ENCODE measurements around the gene DOCK6. TPM values are rescaled to one million over a fixed set of nuclear protein-coding genes. Genes with fewer than 3 reads are reported as not detected.
A peak's percentile ranks its signal among the peaks of the same experiment; 100 is the strongest.

The DOCK6 gene
- total RNA-seq, 1 experiment from 2014 or later, result 88.8 TPM

DNA sequence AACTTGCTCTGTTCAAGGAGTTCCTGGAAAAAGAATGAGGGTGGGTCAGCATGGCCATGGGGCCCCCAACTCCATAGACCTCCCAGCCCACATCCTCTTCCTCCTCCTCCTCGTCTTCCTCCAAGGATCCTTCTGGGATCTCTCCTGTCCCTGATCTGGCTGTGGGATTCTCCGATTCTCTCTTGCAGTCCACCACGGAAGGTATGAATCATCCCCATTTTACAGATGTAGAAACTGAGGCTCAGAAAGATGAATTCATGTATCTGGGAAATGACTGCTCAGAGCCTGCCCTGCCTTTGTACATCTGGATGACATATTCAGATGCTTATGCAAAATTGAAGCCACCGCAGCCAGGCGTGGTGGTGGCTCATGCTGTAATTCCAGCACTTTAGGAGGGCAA is 62.8 kb downstream of the DOCK6 start:
- POLR2A ChIA-PET, result no interaction called here
- peak overlapping the region; percentile 21; the same call in 1 of the 2 replicates for H3K4me3 Mint-ChIP-seq
- TF ChIP-seq, protein P1, sequence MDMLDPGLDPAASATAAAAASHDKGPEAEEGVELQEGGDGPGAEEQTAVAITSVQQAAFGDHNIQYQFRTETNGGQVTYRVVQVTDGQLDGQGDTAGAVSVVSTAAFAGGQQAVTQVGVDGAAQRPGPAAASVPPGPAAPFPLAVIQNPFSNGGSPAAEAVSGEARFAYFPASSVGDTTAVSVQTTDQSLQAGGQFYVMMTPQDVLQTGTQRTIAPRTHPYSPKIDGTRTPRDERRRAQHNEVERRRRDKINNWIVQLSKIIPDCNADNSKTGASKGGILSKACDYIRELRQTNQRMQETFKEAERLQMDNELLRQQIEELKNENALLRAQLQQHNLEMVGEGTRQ (CRISPR knock-in tag; IDR thresholded peaks at IDR 0.05), result no peak
- TF ChIP-seq PRRX2 (CRISPR knock-in tag; IDR thresholded peaks at IDR 0.05), result no peak
- TF ChIP-seq RORB (CRISPR knock-in tag; IDR thresholded peaks at IDR 0.05), result no peak
- no peak for TF ChIP-seq ZNF396 (CRISPR knock-in tag; IDR thresholded peaks at IDR 0.05; ENCODE audit: borderline replicate concordance)
- TF ChIP-seq, protein P2, sequence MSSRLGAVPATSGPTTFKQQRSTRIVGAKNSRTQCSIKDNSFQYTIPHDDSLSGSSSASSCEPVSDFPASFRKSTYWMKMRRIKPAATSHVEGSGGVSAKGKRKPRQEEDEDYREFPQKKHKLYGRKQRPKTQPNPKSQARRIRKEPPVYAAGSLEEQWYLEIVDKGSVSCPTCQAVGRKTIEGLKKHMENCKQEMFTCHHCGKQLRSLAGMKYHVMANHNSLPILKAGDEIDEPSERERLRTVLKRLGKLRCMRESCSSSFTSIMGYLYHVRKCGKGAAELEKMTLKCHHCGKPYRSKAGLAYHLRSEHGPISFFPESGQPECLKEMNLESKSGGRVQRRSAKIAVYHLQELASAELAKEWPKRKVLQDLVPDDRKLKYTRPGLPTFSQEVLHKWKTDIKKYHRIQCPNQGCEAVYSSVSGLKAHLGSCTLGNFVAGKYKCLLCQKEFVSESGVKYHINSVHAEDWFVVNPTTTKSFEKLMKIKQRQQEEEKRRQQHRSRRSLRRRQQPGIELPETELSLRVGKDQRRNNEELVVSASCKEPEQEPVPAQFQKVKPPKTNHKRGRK (CRISPR knock-in tag; IDR thresholded peaks at IDR 0.05; ENCODE audit: borderline replicate concordance), result no peak
- TF ChIP-seq FOXP4 (CRISPR knock-in tag; IDR thresholded peaks at IDR 0.05), result no peak
- TF ChIP-seq SOX15 (CRISPR knock-in tag; IDR thresholded peaks at IDR 0.05), result no peak
- no peak for TF ChIP-seq ZNF317 (CRISPR knock-in tag; IDR thresholded peaks at IDR 0.05; ENCODE audit: borderline replicate concordance, low read depth)
- no peak for TF ChIP-seq OVOL2 (CRISPR knock-in tag; IDR thresholded peaks at IDR 0.05; ENCODE audit: borderline replicate concordance)
- TF ChIP-seq TEAD1 (CRISPR knock-in tag; IDR thresholded peaks at IDR 0.05), result no peak
- CTCF ChIA-PET, result interaction anchor here (0.6 to 1.1 kb wide), 2 partner anchors 73 to 246 kb away, joined by 3 read pairs; no protein-coding TSS in a partner anchor
- H3K4me1 Mint-ChIP-seq, result peaks cover 13% of the 10 kb centered on the region
- no peak for DNase-seq (ENCODE audit: low spot score)
- H3K27me3 Mint-ChIP-seq (ENCODE audit: low read depth), result no peaks in the 10 kb centered on the region
- H3K27ac Mint-ChIP-seq, result no peak overlapping the region; the same call in 1 of the 2 replicates
- no peaks in the 10 kb centered on the region for H3K9me3 Mint-ChIP-seq
- H3K36me3 Mint-ChIP-seq, result no peaks in the 10 kb centered on the region; the same call in none of the 2 replicates
- ATAC-seq, result no peak

GRCh38 chr19:11198769-11199424 is 63.4 kb downstream of the DOCK6 start:
- TF ChIP-seq FOXK1 (CRISPR knock-in tag; IDR thresholded peaks at IDR 0.05) (no peak), NFATC4 (CRISPR knock-in tag; IDR thresholded peaks at IDR 0.05) (no peak), PRRX2 (CRISPR knock-in tag; IDR thresholded peaks at IDR 0.05) (no peak), ZNF263 (CRISPR knock-in tag; IDR thresholded peaks at IDR 0.05; ENCODE audit: low read depth) (no peak), TP53 (CRISPR knock-in tag; IDR thresholded peaks at IDR 0.05) (no peak), FOXJ3 (CRISPR knock-in tag; IDR thresholded peaks at IDR 0.05; ENCODE audit: borderline replicate concordance) (no peak), ETV6 (CRISPR knock-in tag; IDR thresholded peaks at IDR 0.05) (no peak), GABPB1 (CRISPR knock-in tag; IDR thresholded peaks at IDR 0.05) (no peak), ELF4 (CRISPR knock-in tag; IDR thresholded peaks at IDR 0.05; ENCODE audit: low read depth) (no peak), NFYB (CRISPR knock-in tag; conservative IDR thresholded peaks at IDR 0.05; ENCODE audit: low read depth) (no peak), SP1 (CRISPR knock-in tag; conservative IDR thresholded peaks at IDR 0.05) (no peak), NR3C1 (CRISPR knock-in tag; conservative IDR thresholded peaks at IDR 0.05; ENCODE audit: low read depth) (no peak), ZNF121 (CRISPR knock-in tag; IDR thresholded peaks at IDR 0.05) (no peak)
- TF ChIP-seq, protein P3, sequence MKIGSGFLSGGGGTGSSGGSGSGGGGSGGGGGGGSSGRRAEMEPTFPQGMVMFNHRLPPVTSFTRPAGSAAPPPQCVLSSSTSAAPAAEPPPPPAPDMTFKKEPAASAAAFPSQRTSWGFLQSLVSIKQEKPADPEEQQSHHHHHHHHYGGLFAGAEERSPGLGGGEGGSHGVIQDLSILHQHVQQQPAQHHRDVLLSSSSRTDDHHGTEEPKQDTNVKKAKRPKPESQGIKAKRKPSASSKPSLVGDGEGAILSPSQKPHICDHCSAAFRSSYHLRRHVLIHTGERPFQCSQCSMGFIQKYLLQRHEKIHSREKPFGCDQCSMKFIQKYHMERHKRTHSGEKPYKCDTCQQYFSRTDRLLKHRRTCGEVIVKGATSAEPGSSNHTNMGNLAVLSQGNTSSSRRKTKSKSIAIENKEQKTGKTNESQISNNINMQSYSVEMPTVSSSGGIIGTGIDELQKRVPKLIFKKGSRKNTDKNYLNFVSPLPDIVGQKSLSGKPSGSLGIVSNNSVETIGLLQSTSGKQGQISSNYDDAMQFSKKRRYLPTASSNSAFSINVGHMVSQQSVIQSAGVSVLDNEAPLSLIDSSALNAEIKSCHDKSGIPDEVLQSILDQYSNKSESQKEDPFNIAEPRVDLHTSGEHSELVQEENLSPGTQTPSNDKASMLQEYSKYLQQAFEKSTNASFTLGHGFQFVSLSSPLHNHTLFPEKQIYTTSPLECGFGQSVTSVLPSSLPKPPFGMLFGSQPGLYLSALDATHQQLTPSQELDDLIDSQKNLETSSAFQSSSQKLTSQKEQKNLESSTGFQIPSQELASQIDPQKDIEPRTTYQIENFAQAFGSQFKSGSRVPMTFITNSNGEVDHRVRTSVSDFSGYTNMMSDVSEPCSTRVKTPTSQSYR (CRISPR knock-in tag; IDR thresholded peaks at IDR 0.05), result no peak
- TF ChIP-seq, protein P4, sequence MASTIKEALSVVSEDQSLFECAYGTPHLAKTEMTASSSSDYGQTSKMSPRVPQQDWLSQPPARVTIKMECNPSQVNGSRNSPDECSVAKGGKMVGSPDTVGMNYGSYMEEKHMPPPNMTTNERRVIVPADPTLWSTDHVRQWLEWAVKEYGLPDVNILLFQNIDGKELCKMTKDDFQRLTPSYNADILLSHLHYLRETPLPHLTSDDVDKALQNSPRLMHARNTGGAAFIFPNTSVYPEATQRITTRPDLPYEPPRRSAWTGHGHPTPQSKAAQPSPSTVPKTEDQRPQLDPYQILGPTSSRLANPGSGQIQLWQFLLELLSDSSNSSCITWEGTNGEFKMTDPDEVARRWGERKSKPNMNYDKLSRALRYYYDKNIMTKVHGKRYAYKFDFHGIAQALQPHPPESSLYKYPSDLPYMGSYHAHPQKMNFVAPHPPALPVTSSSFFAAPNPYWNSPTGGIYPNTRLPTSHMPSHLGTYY (CRISPR knock-in tag; IDR thresholded peaks at IDR 0.05), result no peak
- TF ChIP-seq, protein P5, sequence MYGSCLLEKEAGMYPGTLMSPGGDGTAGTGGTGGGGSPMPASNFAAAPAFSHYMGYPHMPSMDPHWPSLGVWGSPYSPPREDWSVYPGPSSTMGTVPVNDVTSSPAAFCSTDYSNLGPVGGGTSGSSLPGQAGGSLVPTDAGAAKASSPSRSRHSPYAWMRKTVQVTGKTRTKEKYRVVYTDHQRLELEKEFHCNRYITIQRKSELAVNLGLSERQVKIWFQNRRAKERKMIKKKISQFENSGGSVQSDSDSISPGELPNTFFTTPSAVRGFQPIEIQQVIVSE (CRISPR knock-in tag; IDR thresholded peaks at IDR 0.05; ENCODE audit: borderline replicate concordance), result no peak
- H3K36me3 Mint-ChIP-seq, result no peaks in the 10 kb centered on the region; the same call in none of the 2 replicates
- ChIA-PET POLR2A (interaction anchor here (0.7 kb wide), 1 partner anchor 360 kb away, joined by 3 read pairs; the partner anchor contains the start of gene ELOF1), CTCF (interaction anchor here (1.1 to 1.7 kb wide), 2 partner anchors 44 to 247 kb away, joined by 3 to 6 read pairs; no protein-coding TSS in a partner anchor)
- ATAC-seq (no peak), DNase-seq (ENCODE audit: low spot score) (no peak)
- peaks cover 13% of the 10 kb centered on the region for H3K4me1 Mint-ChIP-seq
- H3K27me3 Mint-ChIP-seq (ENCODE audit: low read depth), result no peaks in the 10 kb centered on the region
- no peak overlapping the region for H3K27ac Mint-ChIP-seq
- peak overlapping the region; percentile 69 for H3K4me3 Mint-ChIP-seq
- H3K9me3 Mint-ChIP-seq, result no peaks in the 10 kb centered on the region

Data from WTC11 (cell line).